Keratinocyte (primary cell): ENCODE results near the gene CERS1. TPM values are rescaled to one million over a fixed set of nuclear protein-coding genes. Genes with fewer than 3 reads are reported as not detected.

Experiments used
- DNase-seq: peaks from one replicate; pipeline ENCODE4 v3.0.0-alpha.2; 2011; ENCODE audit warnings: low read depth, missing footprints, low spot score
- FAIRE-seq: peaks from 2 replicates; lab custom pipeline; 2011; peaks lifted over from hg19 to GRCh38; lab: Jason Lieb, UNC
- H2AFZ ChIP-seq: 2 replicates; pipeline ENCODE4 v1.6.0; 2012; ENCODE audit warnings: low read length, control low read depth, inconsistent platforms; ENCODE audit not compliant: control insufficient read depth
- H3K27ac ChIP-seq: 2 replicates; pipeline ENCODE4 v1.5.1; 2011; ENCODE audit warnings: low read length; ENCODE audit not compliant: control insufficient read depth, insufficient read depth
- H3K27me3 ChIP-seq: 3 replicates; pipeline ENCODE4 v1.6.0; 2011; ENCODE audit warnings: low read length; ENCODE audit not compliant: control insufficient read depth, insufficient read depth; ENCODE audit errors: extremely low read depth
- H3K36me3 ChIP-seq, 2 experiments: 2 replicates in 1 of 2; 3 replicates in 1 of 2; pipeline ENCODE4 v1.5.1; 2011; ENCODE audit warnings: low read length in 2 of 2, mild to moderate bottlenecking in 1 of 2; ENCODE audit not compliant: control insufficient read depth in 2 of 2, insufficient read depth in 2 of 2; ENCODE audit errors: extremely low read depth in 1 of 2
- H3K4me1 ChIP-seq: 3 replicates; pipeline ENCODE4 v1.5.1; 2011; ENCODE audit warnings: low read length; ENCODE audit not compliant: control insufficient read depth, insufficient read depth; ENCODE audit errors: extremely low read depth
- H3K4me2 ChIP-seq: 3 replicates; pipeline ENCODE4 v1.6.0; 2011; ENCODE audit warnings: low read depth, low read length; ENCODE audit not compliant: control insufficient read depth, insufficient read depth; ENCODE audit errors: extremely low read depth
- H3K4me3 ChIP-seq, 3 experiments: fragments of 200-600 bp in 1 of 3; sonication (generic) in 1 of 3; 2 replicates in 2 of 3; 3 replicates in 1 of 3; pipeline ENCODE4 v1.5.1; 2011 to 2016; ENCODE audit warnings: low read length in 3 of 3, mild to moderate bottlenecking in 3 of 3, control low read depth in 2 of 3, inconsistent platforms in 1 of 3, low read depth in 1 of 3, mixed read lengths in 1 of 3, mixed run types in 1 of 3, moderate library complexity in 1 of 3; ENCODE audit not compliant: control insufficient read depth in 2 of 3, insufficient read depth in 2 of 3; ENCODE audit errors: extremely low read depth in 1 of 3
- H3K79me2 ChIP-seq: 2 replicates; pipeline ENCODE4 v1.6.0; 2012; ENCODE audit warnings: low read length; ENCODE audit not compliant: control insufficient read depth, insufficient read depth
- H3K9ac ChIP-seq: 3 replicates; pipeline ENCODE4 v1.6.0; 2011; ENCODE audit warnings: low read length; ENCODE audit not compliant: control insufficient read depth, insufficient read depth; ENCODE audit errors: extremely low read depth
- H3K9me1 ChIP-seq: 3 replicates; pipeline ENCODE4 v1.6.0; 2011; ENCODE audit warnings: low read length; ENCODE audit not compliant: control insufficient read depth, insufficient read depth; ENCODE audit errors: extremely low read depth
- H3K9me3 ChIP-seq: 2 replicates; pipeline ENCODE4 v1.5.1; 2012; ENCODE audit warnings: low read depth, low read length; ENCODE audit not compliant: control insufficient read depth
- H4K20me1 ChIP-seq: 3 replicates; pipeline ENCODE4 v1.6.0; 2011; ENCODE audit warnings: low read length; ENCODE audit not compliant: control insufficient read depth, insufficient read depth; ENCODE audit errors: extremely low read depth
- EZH2 ChIP-seq: IDR thresholded peaks from one replicate; pipeline ENCODE4 v1.6.1; 2012; ENCODE audit warnings: inconsistent platforms, mild to moderate bottlenecking, low read length, moderate library complexity
- dilution Hi-C: fragments of 300-500 bp; cut with MboI; formaldehyde crosslinking; loops from one replicate; pipeline ENCODE4 v1.7.0; 2020; ENCODE audit warnings: low sequenced_read_pairs; ENCODE audit not compliant: extremely low pct_ligation_motif_present
- polyA plus RNA-seq, 5 experiments: library from polyadenylated mRNA; depleted of rRNA in 3 of 5; stranded (reverse) in 3 of 5; stranded (forward) in 1 of 5; unstranded in 1 of 5; fragments of >200 nt; gene quantifications; 1 replicate in 1 of 5; 2 replicates in 3 of 5; 3 replicates in 1 of 5; pipeline versions ENCODE4 v1.2.1 to v1.2.3, GENCODE V29; 2011 to 2012; ENCODE audit warnings: missing spikeins in 2 of 5, low read depth in 1 of 5, low replicate concordance in 1 of 5
- TF ChIP-seq, protein P1 (sequence below), 3 experiments: IDR thresholded peaks in 1 of 3; conservative IDR thresholded peaks in 1 of 3; optimal IDR thresholded peaks in 1 of 3; 2 replicates in 2 of 3; 3 replicates in 1 of 3; pipeline versions ENCODE3 to v1.5.1; 2011; ENCODE audit warnings: low read length in 3 of 3, mild to moderate bottlenecking in 3 of 3, moderate library complexity in 2 of 3, control low read depth in 1 of 3, inconsistent platforms in 1 of 3; ENCODE audit not compliant: insufficient read depth in 2 of 3; ENCODE audit errors: extremely low read depth in 1 of 3

Gene CERS1
- polyA plus RNA-seq, 1 donor (not counting 4 experiments of a cell fraction or from before 2014, with no cell fraction given): 0.09 TPM

DNA sequence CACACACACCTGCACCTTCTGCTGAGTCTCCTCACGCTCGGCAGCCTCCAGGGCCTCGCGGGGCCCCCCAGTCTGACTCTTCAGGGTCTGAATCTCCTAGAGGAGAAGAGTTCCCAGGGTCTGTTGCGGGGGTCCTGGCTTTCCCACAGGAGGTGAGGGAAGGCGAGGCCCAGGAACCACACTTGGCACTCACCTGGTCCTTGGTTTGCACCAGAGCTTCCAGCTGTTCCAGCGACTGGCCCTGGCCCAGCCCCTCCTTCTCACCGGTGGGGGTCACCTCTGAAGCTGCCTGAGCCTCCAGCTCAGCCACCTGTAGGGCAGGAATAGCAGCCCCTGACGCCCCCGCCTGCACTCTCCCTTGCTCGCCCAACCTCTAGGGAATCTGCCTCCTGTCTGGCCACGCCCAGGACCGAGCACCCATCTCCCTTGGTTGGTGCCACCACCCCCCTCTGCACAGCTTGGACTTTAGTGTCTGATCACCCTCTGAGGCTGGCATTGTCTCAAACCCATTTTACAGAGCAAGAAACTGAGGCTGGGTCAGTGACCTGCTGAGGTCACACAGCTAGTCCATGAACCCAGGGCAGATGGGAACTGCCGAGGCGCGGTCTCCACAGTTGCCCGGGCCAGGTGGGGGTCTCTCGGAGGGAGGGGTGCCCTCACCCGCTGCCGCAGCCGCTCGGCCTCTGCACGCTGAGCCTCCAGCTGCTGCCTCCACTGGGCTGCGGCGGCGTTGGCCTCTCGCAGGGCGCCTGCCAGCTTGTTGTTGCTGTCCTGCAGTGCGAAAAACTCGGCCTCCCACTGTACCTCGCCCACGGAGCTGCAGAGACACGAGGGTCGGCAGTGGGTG lies 35.6 kb upstream of the CERS1 start:
- no peak overlapping the region for H3K9ac ChIP-seq
- DNase-seq (no peak), FAIRE-seq (no peak)
- H3K4me2 ChIP-seq: no peak overlapping the region
- no peak overlapping the region for H2AFZ ChIP-seq
- no peak overlapping the region for H3K4me3 ChIP-seq
- peaks cover 46 to 51% of the 10 kb centered on the region in 2 experiments for H3K36me3 ChIP-seq
- H3K4me1 ChIP-seq: peaks cover 12% of the 10 kb centered on the region
- dilution Hi-C loops: no loop called here
- H3K79me2 ChIP-seq: peaks cover 18% of the 10 kb centered on the region
- TF ChIP-seq, protein P1, sequence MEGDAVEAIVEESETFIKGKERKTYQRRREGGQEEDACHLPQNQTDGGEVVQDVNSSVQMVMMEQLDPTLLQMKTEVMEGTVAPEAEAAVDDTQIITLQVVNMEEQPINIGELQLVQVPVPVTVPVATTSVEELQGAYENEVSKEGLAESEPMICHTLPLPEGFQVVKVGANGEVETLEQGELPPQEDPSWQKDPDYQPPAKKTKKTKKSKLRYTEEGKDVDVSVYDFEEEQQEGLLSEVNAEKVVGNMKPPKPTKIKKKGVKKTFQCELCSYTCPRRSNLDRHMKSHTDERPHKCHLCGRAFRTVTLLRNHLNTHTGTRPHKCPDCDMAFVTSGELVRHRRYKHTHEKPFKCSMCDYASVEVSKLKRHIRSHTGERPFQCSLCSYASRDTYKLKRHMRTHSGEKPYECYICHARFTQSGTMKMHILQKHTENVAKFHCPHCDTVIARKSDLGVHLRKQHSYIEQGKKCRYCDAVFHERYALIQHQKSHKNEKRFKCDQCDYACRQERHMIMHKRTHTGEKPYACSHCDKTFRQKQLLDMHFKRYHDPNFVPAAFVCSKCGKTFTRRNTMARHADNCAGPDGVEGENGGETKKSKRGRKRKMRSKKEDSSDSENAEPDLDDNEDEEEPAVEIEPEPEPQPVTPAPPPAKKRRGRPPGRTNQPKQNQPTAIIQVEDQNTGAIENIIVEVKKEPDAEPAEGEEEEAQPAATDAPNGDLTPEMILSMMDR (optimal IDR thresholded peaks at IDR 0.05 in 1 of 3, IDR thresholded peaks at IDR 0.05 in 1 of 3, conservative IDR thresholded peaks at IDR 0.05 in 1 of 3; ENCODE audit: extremely low read depth in 1 of 3, insufficient read depth in 2 of 3, low read length in 3 of 3): no peak
- no peak for TF ChIP-seq EZH2
- no peak overlapping the region for H3K27ac ChIP-seq
- no peaks in the 10 kb centered on the region for H3K27me3 ChIP-seq
- peaks cover 10% of the 10 kb centered on the region for H4K20me1 ChIP-seq
- H3K9me3 ChIP-seq: no peaks in the 10 kb centered on the region
- H3K9me1 ChIP-seq: no peaks in the 10 kb centered on the region

DNA sequence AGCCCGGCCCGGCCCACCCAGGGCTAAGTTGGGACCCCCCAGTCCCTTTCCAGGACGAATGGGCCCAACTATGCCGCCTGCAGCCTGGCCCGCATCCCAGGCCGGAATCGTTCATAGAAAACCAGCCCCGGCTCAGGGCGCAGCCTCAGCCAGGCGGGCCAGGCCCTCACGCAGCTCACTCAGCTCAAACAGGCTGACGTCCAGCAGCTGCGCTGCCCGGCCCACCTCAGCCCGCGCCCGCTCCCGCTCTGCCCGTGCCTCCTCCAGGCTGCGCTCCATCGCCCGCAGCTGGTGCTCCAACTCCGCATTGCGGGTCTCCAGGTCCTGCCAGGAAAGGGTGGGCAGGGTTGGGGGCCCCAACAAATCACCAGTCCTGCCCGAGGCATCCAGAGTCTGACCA lies 33.4 kb upstream of the CERS1 start:
- Histone ChIP-seq H3K27ac (no peak overlapping the region), H2AFZ (no peak overlapping the region), H3K4me1 (peaks cover under 1% of the 10 kb centered on the region), H3K9ac (no peak overlapping the region), H3K27me3 (no peaks in the 10 kb centered on the region), H3K36me3 (peaks cover 55 to 57% of the 10 kb centered on the region in 2 experiments), H3K4me3 (no peak overlapping the region), H3K4me2 (no peak overlapping the region), H3K9me3 (no peaks in the 10 kb centered on the region), H3K79me2 (peaks cover 14% of the 10 kb centered on the region), H4K20me1 (peaks cover 13% of the 10 kb centered on the region), H3K9me1 (no peaks in the 10 kb centered on the region)
- no peak for DNase-seq
- no peak for TF ChIP-seq EZH2
- TF ChIP-seq, protein P1 (optimal IDR thresholded peaks at IDR 0.05 in 1 of 3, IDR thresholded peaks at IDR 0.05 in 1 of 3, conservative IDR thresholded peaks at IDR 0.05 in 1 of 3; ENCODE audit: extremely low read depth in 1 of 3, insufficient read depth in 2 of 3, low read length in 3 of 3): no peak
- FAIRE-seq: no peak
- dilution Hi-C loops: no loop called here
